IPS-NIHi7 (cell line): ENCODE results near the gene KIAA0513.

ENCODE experiments used
- DNase-seq: peaks from one replicate; pipeline ENCODE4 v3.0.0; 2012; ENCODE audit warnings: mixed read lengths; ENCODE audit errors: extremely low spot score

KIAA0513 gene, protein sequence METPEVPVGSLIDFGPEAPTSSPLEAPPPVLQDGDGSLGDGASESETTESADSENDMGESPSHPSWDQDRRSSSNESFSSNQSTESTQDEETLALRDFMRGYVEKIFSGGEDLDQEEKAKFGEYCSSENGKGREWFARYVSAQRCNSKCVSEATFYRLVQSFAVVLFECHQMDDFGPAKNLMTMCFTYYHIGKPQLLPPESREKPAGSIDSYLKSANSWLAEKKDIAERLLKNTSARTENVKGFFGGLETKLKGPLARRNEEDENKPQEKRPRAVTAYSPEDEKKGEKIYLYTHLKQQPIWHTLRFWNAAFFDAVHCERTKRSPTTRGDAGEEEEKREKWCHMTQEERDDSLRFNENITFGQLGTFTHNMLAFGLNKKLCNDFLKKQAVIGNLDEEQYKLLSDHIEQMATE

DNA sequence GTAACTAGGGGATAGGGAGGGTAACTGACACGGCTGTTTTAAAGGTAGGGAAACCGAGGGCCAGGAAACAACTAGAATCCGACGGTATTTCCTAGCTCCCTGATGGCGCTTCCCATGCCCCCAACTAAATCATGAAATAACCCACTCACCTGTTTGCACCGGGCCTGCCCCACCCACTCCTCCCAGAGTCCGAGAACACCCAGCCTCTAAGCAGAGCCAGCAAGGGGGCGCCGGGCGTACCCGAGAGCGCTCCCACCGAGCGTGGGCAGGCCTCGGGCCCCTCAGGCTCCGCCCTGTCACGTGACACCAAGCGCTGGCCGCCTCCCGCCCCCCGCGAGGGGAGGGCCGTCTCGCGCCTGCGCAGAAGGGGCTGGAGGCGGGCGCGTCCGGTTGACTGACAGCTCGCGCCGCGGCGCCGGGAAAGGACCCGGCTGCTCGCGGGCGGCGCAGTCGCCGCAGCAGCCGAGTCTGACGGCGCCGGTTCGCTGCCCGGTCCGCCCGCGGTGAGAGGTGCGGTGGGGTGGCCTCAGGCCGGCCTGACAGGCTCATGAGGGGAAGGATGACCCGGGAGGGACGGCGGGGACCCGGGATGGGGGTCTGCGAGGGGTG is at the start of gene KIAA0513:
Gene KIAA0513 (plus strand): TSS at position 447 of the 609 bp plus-strand sequence. CDS start 39,277 bp downstream, outside the sequence.
- DNase-seq, result peak; percentile 99

GRCh38 chr16:84979516-84979915 is 48.1 kb upstream of the KIAA0513 start:
- no peak for DNase-seq

- no peak for DNase-seq
These were observed 45.2 kb upstream of the KIAA0513 start for GRCh38 chr16:84982434-84982833.

- no peak for DNase-seq
These were observed 42.2 kb upstream of the KIAA0513 start for GRCh38 chr16:84985079-84986065.

GRCh38 chr16:84986102-84986501 is 41.5 kb upstream of the KIAA0513 start:
- DNase-seq, result no peak

- no peak for DNase-seq
These were observed 40.7 kb upstream of the KIAA0513 start for GRCh38 chr16:84986879-84987278.

- no peak for DNase-seq
These were observed 39.1 kb upstream of the KIAA0513 start for GRCh38 chr16:84988328-84989080.

DNA sequence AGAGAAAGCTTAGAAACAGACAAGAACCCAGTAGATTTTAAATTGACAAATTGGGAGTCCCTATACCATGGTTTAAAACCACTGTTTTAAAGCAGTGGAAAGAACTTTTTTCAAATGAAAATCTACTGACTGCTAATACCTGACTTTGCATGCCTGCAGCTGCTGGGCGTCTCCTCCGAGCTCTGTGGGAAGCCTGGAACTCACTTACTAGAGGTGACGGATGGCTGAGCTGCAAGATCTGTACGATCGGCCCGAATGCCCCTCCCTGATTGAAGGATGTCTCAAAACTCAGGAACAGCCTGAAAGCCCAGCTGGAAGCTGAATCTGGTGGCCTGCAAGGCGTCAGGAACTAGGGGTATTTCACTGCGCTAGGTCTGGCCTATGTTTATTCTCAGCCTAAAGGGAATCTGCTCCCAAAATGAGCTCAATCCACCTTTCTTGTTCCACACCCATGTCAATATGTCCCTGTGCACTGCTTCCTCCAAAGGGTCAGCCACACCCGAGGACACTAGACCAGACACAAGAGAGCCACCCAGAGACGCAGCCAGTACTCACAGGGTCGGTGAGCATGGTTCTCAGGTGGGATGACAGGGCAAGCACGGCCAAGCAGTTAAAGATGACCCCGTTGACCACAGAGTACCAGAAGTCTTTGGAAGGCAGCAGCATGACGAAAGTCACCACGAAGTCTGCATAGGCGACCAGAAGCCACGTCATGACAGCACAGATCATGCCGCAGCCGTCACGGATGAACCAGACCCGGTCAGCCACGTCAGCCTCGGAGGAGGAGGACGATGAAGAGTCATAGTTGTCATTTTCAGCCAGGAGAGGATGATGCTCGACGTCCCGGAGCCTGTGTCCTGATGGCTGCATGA is 37.6 kb upstream of the KIAA0513 start:
- no peak for DNase-seq

- no peak for DNase-seq
These were observed 36.8 kb upstream of the KIAA0513 start for GRCh38 chr16:84990782-84991181.

GRCh38 chr16:84992717-84993075 is 34.9 kb upstream of the KIAA0513 start:
- DNase-seq, result no peak

- DNase-seq, result no peak
These were observed 33.7 kb upstream of the KIAA0513 start for GRCh38 chr16:84993926-84994325.

DNA sequence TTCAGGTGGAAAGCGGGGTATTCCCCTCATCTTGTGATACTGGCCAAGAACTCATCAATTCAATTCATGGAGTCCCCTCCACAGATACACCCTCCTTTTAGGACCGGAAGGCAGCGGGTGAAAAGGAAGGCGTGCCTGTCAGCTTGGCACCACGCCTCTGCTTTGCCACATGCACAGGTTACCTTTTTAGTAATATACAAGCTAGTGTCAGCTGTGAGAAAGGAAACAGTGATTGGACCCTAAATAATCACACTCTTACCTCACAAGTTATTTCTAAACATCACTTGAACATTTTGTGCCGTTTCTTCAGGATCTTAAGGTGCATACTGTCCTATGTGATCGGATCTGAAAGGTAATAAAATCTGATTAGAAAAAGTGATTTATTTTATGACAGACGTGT is 31.9 kb upstream of the KIAA0513 start:
- no peak for DNase-seq

DNA sequence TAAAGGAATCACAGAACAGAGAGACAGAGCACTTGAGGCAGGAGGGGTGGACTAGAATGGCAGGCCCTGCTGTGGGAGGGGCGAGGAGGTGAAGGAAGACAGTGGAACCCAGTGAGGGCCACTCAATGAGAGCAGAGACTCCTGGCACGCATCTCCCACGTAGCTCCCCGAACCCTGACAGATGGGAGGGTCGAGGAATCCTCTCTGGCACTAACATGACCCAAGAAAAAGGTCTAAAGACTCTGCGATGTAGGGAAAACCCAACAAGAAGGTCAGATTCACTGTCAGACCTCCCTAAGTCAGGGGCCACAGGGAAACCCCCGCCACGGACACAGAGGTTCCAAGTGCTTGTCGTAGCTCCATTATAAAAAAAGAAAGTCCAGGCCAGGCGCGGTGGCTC is 31.2 kb upstream of the KIAA0513 start:
- no peak for DNase-seq

DNA sequence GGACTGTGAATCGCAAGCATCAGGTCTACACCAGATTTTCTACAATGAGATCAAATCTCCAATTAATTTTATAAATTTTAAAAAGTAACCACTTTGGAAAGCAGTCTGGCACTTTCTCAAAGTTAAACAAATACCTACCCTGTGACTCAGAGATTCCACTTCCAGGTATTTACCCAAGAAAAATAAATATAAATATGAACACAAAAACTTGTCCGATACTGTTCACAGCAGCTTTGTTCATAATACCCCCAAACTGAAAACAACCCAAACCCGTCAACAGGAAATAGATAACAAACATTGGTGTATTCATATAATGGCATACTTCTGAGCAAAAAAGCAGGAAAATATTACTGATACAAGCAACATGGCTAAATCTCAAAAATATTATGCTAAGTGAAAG is 28.4 kb upstream of the KIAA0513 start:
- no peak for DNase-seq

DNA sequence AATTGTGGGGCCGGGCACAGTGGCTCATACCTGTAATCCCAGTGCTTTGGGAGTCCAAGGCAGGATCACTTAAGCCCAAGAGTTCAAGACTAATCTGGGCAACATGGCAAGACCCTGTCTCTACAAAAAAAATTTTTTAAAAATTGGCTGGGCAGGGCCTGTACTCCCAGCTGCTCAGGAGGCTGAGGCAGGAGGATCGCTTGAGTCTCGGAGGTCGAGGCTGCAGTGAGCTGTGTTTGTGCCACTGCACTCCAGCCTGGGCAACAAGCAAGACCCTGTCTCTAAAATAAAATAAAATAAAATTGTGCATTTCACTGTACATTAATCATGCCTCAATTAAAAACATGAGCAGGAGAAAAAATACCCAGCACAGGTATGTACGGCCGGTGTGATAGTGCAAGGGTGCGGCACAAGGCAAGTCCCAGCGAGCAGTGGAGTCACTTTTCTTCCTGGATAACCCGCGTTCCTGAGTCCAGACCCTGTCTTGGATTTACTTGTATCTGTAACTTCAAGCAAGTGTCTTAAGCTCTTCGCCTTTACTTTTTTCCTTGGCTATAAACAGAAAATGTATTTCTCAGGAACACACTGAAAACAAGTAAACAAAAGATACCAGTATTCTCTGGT is 27.6 kb upstream of the KIAA0513 start:
- DNase-seq, result no peak

DNA sequence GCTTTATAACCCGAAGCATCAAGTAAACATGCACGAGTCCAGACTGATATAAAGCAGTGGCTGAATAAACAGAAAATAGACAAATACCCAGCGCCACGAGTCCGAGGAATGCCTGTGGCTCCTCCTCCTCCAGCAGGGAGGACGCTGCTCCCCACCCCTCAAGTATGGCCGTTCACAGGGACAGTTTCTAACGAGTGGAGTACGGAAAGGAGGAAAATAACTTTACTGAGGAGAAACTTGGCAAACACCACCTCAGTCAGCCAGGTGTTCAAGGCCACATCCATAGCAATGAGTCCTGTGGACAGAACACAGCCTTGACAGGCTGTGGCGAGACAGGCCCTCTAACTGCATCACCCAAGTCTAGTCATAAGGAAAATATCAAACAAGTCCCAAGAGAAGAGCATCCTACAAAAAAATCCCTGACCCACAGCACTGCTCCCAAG is 25.5 kb upstream of the KIAA0513 start:
- DNase-seq, result no peak

GRCh38 chr16:85002608-85003007 is 25.0 kb upstream of the KIAA0513 start:
- DNase-seq, result no peak

DNA sequence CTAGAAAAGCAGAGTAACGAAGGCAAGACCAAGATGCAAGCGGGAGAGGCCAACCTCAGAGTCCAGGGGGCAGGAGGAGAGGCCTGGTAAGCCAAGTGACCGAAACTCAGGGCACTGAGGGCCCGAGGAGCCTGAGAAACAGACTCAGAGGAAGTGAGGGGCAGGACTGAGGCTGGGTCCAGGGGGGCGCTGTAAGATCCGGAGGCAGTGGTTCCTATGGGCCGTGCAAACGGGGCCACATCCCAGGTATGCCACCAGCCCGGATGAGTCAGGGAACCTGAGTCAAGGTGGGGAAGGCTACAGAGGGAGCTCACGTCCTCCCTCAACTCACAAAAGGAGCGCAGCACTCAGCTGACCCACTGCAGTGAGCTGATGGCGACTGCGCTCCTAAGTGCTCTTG is 24.5 kb upstream of the KIAA0513 start:
- no peak for DNase-seq

GRCh38 chr16:85003725-85004586 is 23.6 kb upstream of the KIAA0513 start:
- no peak for DNase-seq
